HUES6 (cell line): ENCODE results near the gene CERS1.
A peak's percentile ranks its signal among the peaks of the same experiment; 100 is the strongest.

Source experiments
- H3K27ac ChIP-seq: 2 replicates; pipeline ENCODE4 v1.7.0; 2013; ENCODE audit warnings: low read depth, mild to moderate bottlenecking, low read length, inconsistent platforms
- H3K27me3 ChIP-seq: 2 replicates; pipeline ENCODE4 v1.6.1; 2013; ENCODE audit warnings: low read length; ENCODE audit not compliant: control insufficient read depth, insufficient read depth
- H3K36me3 ChIP-seq: 2 replicates; pipeline ENCODE4 v1.6.1; 2013; ENCODE audit warnings: low read length; ENCODE audit not compliant: control insufficient read depth, insufficient read depth
- H3K4me1 ChIP-seq: 2 replicates; pipeline ENCODE4 v1.6.1; 2013; ENCODE audit warnings: low read length; ENCODE audit not compliant: control insufficient read depth, insufficient read depth
- H3K4me3 ChIP-seq: 2 replicates; pipeline ENCODE4 v1.5.1; 2013; ENCODE audit warnings: low read depth, low read length
- H3K9ac ChIP-seq: one replicate; pipeline ENCODE4 v1.6.1; 2013; ENCODE audit warnings: mild to moderate bottlenecking, low read length
- H3K9me3 ChIP-seq: 2 replicates; pipeline ENCODE4 v1.6.1; 2013; ENCODE audit warnings: low read depth, low read length; ENCODE audit not compliant: control insufficient read depth, insufficient read depth

CERS1 gene

GRCh38 chr19:18841400-18841799 is 54.6 kb downstream of the CERS1 start:
- Histone ChIP-seq H3K4me1 (peaks cover 21% of the 10 kb centered on the region), H3K27ac (no peak overlapping the region), H3K9me3 (no peaks in the 10 kb centered on the region), H3K36me3 (peaks cover 17% of the 10 kb centered on the region), H3K4me3 (no peak overlapping the region), H3K9ac (no peak overlapping the region), H3K27me3 (no peaks in the 10 kb centered on the region)

- Histone ChIP-seq H3K27ac (no peak overlapping the region), H3K4me1 (peaks cover 21% of the 10 kb centered on the region), H3K9me3 (no peaks in the 10 kb centered on the region), H3K27me3 (no peaks in the 10 kb centered on the region), H3K4me3 (no peak overlapping the region), H3K9ac (no peak overlapping the region), H3K36me3 (peaks cover 23% of the 10 kb centered on the region)
Observed at GRCh38 chr19:18840288-18841267, 55.4 kb downstream of the CERS1 start.

- Histone ChIP-seq H3K36me3 (peaks cover 30% of the 10 kb centered on the region), H3K9me3 (no peaks in the 10 kb centered on the region), H3K27me3 (no peaks in the 10 kb centered on the region), H3K9ac (no peak overlapping the region), H3K4me1 (peaks cover 24% of the 10 kb centered on the region), H3K4me3 (no peak overlapping the region), H3K27ac (no peak overlapping the region)
Observed at GRCh38 chr19:18839465-18840287, 56.3 kb downstream of the CERS1 start.

GRCh38 chr19:18834644-18834984 is 61.3 kb downstream of the CERS1 start:
- H3K27ac ChIP-seq, result no peak overlapping the region
- H3K9ac ChIP-seq, result no peak overlapping the region
- H3K9me3 ChIP-seq, result no peaks in the 10 kb centered on the region
- H3K4me3 ChIP-seq, result peak overlapping the region; percentile 98
- peaks cover 3% of the 10 kb centered on the region; the same call in 1 of the 2 replicates for H3K27me3 ChIP-seq
- peaks cover 31% of the 10 kb centered on the region for H3K36me3 ChIP-seq
- H3K4me1 ChIP-seq, result peaks cover 23% of the 10 kb centered on the region

- no peaks in the 10 kb centered on the region for H3K9me3 ChIP-seq
- peaks cover 31% of the 10 kb centered on the region for H3K36me3 ChIP-seq
- no peak overlapping the region for H3K27ac ChIP-seq
- peak overlapping the region; percentile 18 for H3K9ac ChIP-seq
- peaks cover 18% of the 10 kb centered on the region for H3K4me1 ChIP-seq
- H3K4me3 ChIP-seq, result peak overlapping the region; percentile 98
- H3K27me3 ChIP-seq, result peaks cover 3% of the 10 kb centered on the region; the same call in 1 of the 2 replicates
Observed at GRCh38 chr19:18833849-18834643, 61.9 kb downstream of the CERS1 start.

- Histone ChIP-seq H3K27me3 (peaks cover 7% of the 10 kb centered on the region), H3K27ac (peak overlapping the region; percentile 73; the same call in 1 of the 2 replicates), H3K4me3 (peak overlapping the region; percentile 98), H3K4me1 (peaks cover 18% of the 10 kb centered on the region), H3K9me3 (no peaks in the 10 kb centered on the region), H3K36me3 (peaks cover 31% of the 10 kb centered on the region), H3K9ac (peak overlapping the region; percentile 97)
Observed at GRCh38 chr19:18833141-18833476, 62.8 kb downstream of the CERS1 start.

- peaks cover 25% of the 10 kb centered on the region for H3K36me3 ChIP-seq
- peak overlapping the region; percentile 98 for H3K4me3 ChIP-seq
- no peaks in the 10 kb centered on the region for H3K9me3 ChIP-seq
- H3K9ac ChIP-seq, result peak overlapping the region; percentile 97
- peaks cover 18% of the 10 kb centered on the region for H3K4me1 ChIP-seq
- H3K27ac ChIP-seq, result peak overlapping the region; percentile 94; the same call in 1 of the 2 replicates
- H3K27me3 ChIP-seq, result peaks cover 10% of the 10 kb centered on the region
Observed at GRCh38 chr19:18832306-18833140, 63.4 kb downstream of the CERS1 start.

- H3K9me3 ChIP-seq, result peaks cover 6% of the 10 kb centered on the region; the same call in 1 of the 2 replicates
- H3K27ac ChIP-seq, result peak within 1 kb of the TSS; percentile 94; the same call in 1 of the 2 replicates
- peak within 1 kb of the TSS; percentile 98 for H3K4me3 ChIP-seq
- H3K27me3 ChIP-seq, result peaks cover 10% of the 10 kb centered on the region
- peaks cover 18% of the 10 kb centered on the region for H3K4me1 ChIP-seq
- peak within 1 kb of the TSS; percentile 97 for H3K9ac ChIP-seq
- peaks cover 19% of the 10 kb centered on the region for H3K36me3 ChIP-seq
Observed at GRCh38 chr19:18831524-18832305, 64.2 kb downstream of the CERS1 start, which contains the start of gene UPF1. Gene UPF1 (plus strand): TSS chr19:18831959. CDS start chr19:18832210, 251 bp downstream.

- no peak overlapping the region for H3K9ac ChIP-seq
- H3K27me3 ChIP-seq, result peaks cover 10% of the 10 kb centered on the region
- H3K27ac ChIP-seq, result no peak overlapping the region
- peaks cover 18% of the 10 kb centered on the region for H3K4me1 ChIP-seq
- H3K9me3 ChIP-seq, result peaks cover 7% of the 10 kb centered on the region; the same call in 1 of the 2 replicates
- H3K4me3 ChIP-seq, result no peak overlapping the region
- H3K36me3 ChIP-seq, result peaks cover 12% of the 10 kb centered on the region
Observed at GRCh38 chr19:18830488-18830887, 65.5 kb downstream of the CERS1 start.
